ENCODE data around the gene LYZL2. TPM values are rescaled to one million over a fixed set of nuclear protein-coding genes. Genes with fewer than 3 reads are reported as not detected.
"Not testable (repeated sequence)": the region's sequence is repeated elsewhere in the genome, so short reads cannot be mapped to it uniquely, and the experiment has no call there.

Gene LYZL2
- total RNA-seq, 1 donor from 2014 or later: not detected

- no peak for DNase-seq (ENCODE audit: low read depth)
- FAIRE-seq: no peak
- no peak for TF ChIP-seq CTCF (IDR thresholded peaks at IDR 0.05; ENCODE audit: insufficient read depth, low read length, severe bottlenecking)
- Histone ChIP-seq H3K4me3 (ENCODE audit: low read depth, low read length) (no peak overlapping the region), H3K27me3 (ENCODE audit: control insufficient read depth, insufficient read depth, low read length) (peaks cover 1% of the 10 kb centered on the region), H3K36me3 (ENCODE audit: control insufficient read depth, insufficient read depth, low read length) (no peaks in the 10 kb centered on the region)
Measured at GRCh38 chr10:30647089-30647488, 17.5 kb upstream of the LYZL2 start.

- TF ChIP-seq CTCF (IDR thresholded peaks at IDR 0.05; ENCODE audit: insufficient read depth, low read length, severe bottlenecking): no peak
- Histone ChIP-seq H3K36me3 (ENCODE audit: control insufficient read depth, insufficient read depth, low read length) (no peaks in the 10 kb centered on the region), H3K4me3 (ENCODE audit: low read depth, low read length) (no peak overlapping the region), H3K27me3 (ENCODE audit: control insufficient read depth, insufficient read depth, low read length) (peaks cover 1% of the 10 kb centered on the region)
- DNase-seq (ENCODE audit: low read depth): no peak
- no peak for FAIRE-seq
Measured at GRCh38 chr10:30645340-30645827, 15.8 kb upstream of the LYZL2 start.

GRCh38 chr10:30644408-30644861 lies 14.9 kb upstream of the LYZL2 start:
- not testable (repeated sequence) for H3K36me3 ChIP-seq (ENCODE audit: control insufficient read depth, insufficient read depth, low read length); H3K27me3 ChIP-seq (ENCODE audit: control insufficient read depth, insufficient read depth, low read length); DNase-seq (ENCODE audit: low read depth); FAIRE-seq; H3K4me3 ChIP-seq (ENCODE audit: low read depth, low read length)

- H3K4me3 ChIP-seq (ENCODE audit: low read depth, low read length); H3K36me3 ChIP-seq (ENCODE audit: control insufficient read depth, insufficient read depth, low read length); FAIRE-seq; DNase-seq (ENCODE audit: low read depth); H3K27me3 ChIP-seq (ENCODE audit: control insufficient read depth, insufficient read depth, low read length): not testable (repeated sequence)
Measured at GRCh38 chr10:30643557-30644199, 14.1 kb upstream of the LYZL2 start.

GRCh38 chr10:30642856-30643255 lies 13.3 kb upstream of the LYZL2 start:
- H3K4me3 ChIP-seq (ENCODE audit: low read depth, low read length); H3K36me3 ChIP-seq (ENCODE audit: control insufficient read depth, insufficient read depth, low read length); DNase-seq (ENCODE audit: low read depth); H3K27me3 ChIP-seq (ENCODE audit: control insufficient read depth, insufficient read depth, low read length): not testable (repeated sequence)
- FAIRE-seq: peak; percentile 99

GRCh38 chr10:30639946-30640786 lies 10.6 kb upstream of the LYZL2 start:
- peak; percentile 75 for TF ChIP-seq CTCF (IDR thresholded peaks at IDR 0.05; ENCODE audit: insufficient read depth, low read length, severe bottlenecking)
- Histone ChIP-seq H3K4me3 (ENCODE audit: low read depth, low read length) (no peak overlapping the region), H3K27me3 (ENCODE audit: control insufficient read depth, insufficient read depth, low read length) (peaks cover 2% of the 10 kb centered on the region), H3K36me3 (ENCODE audit: control insufficient read depth, insufficient read depth, low read length) (no peaks in the 10 kb centered on the region)
- FAIRE-seq (no peak), DNase-seq (ENCODE audit: low read depth) (peak; percentile 63)

- H3K4me3 ChIP-seq (ENCODE audit: low read depth, low read length): no peak overlapping the region
- FAIRE-seq: no peak
- H3K27me3 ChIP-seq (ENCODE audit: control insufficient read depth, insufficient read depth, low read length): peaks cover 2% of the 10 kb centered on the region
- no peaks in the 10 kb centered on the region for H3K36me3 ChIP-seq (ENCODE audit: control insufficient read depth, insufficient read depth, low read length)
- no peak for TF ChIP-seq CTCF (IDR thresholded peaks at IDR 0.05; ENCODE audit: insufficient read depth, low read length, severe bottlenecking)
- peak; percentile 93 for DNase-seq (ENCODE audit: low read depth)
Measured at GRCh38 chr10:30637881-30638467, 8.4 kb upstream of the LYZL2 start.
